TTC549 (cell line): ENCODE data around the gene STAMBPL1.

Source experiments
- FAIRE-seq: peaks from 2 replicates; lab custom pipeline; 2012; peaks lifted over from hg19 to GRCh38; lab: Jason Lieb, UNC

STAMBPL1 gene

DNA sequence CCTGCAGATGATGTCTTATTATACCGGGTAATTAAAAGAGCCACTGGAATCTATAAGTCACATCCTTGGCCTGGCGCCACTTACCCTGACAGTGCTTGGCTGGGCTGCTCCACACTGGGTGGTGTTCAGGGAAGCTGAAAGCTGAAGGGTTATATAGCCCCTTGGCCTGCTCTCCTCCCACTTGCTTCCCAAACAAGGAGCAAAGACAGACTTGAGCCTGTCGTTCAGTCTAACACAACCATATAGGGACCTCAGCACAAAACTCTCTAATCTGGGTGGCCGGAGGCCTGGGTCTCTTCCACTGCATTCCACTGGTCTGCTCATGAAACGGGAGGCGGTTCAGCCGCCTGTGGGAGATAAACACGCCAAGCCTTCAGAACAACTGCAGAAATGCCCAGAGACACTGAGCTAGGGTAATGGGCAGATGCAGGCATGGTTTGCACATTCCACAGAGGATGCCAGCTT lies 72.6 kb downstream of the STAMBPL1 start, which contains the start of gene ACTA2:
Gene ACTA2, minus strand, starts transcription at position 127 of the 465 bp plus-strand sequence. CDS start 3,843 bp downstream, outside the sequence.
- FAIRE-seq = no peak

DNA sequence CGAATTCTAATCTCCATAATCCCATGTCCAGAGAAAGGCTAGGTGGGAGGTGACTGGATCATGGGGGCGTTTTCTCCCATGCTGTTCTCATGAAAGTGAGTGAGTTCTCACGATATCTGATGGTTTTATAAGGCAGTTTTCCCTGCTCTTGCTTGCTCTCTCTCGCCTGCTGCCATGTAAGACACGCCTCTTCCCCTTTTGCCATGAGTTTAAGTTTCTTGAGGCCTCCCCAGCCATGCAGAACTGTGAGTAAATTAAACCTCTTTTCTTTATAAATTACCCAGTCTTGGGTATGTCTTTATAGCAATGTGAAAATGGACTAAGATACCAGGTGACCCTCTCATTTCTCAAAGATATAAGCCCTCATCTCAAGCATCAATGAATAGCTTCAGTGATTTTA lies 73.6 kb downstream of the STAMBPL1 start:
- FAIRE-seq = no peak

DNA sequence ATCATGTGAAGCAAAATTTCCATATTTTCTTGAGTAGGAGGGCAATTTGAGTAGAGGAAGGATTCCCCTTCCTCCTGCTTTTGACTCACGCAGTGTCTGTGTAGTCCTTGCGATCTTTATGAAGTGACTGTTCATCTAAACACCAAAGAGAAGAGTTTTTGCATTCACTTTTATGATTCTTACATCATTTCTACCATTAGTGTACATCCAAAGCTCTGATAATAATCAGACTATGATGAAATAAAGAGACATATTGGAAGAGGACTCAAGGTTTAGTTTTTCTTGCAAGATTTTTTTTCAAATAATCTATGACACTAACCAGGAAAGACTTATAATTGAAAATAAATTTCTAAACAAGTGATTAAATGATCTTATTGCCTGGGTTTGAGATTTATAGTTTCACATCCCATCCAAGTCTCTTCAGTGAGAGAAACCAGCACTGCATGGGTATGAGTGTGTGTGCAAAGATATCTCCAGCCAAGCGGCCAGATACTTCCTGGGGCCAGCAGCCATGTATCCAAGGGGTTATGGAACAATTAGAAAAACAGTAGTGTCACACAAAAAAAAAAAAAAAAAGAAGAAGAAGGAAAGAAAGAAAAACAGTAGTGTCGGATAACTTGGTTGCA lies 74.5 kb downstream of the STAMBPL1 start:
- no peak for FAIRE-seq

DNA sequence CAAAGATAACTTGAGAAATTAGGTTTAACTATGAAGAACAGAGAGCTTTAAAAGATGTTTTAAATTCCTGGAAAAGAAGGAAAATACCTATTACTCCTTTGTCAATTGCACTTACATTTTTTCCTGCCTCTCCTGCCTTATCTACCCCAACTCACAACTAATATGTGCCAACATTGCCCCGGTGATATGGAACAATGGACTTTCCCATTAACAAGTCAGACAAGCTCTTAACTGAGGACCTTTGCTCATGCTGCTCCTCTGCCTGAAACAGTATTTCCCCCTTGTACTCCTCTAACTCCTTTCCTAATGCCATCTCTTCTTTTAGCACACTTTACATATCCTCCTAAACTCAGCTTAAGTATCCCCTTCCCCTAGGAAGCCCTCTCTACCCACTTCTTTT lies 77.3 kb downstream of the STAMBPL1 start:
- FAIRE-seq = no peak

DNA sequence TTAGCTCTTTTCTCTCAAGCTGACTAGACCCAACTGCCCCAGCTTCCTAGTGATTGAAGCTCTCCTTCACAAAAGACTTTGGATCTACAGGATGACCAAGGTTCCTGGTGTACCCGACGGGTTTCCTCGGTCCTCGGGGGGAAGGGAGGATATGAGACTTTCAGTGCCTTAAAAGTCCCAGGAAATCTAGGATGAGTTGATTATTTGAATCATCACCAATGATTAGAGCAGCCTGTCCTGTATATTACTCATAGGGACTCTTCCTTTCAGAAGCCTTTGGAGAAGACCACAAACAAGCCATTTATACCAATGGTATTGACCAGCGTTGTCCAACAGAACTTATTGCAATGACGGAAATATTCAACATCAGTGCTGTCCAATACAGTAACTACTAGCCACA lies 78.7 kb downstream of the STAMBPL1 start:
- FAIRE-seq = no peak

DNA sequence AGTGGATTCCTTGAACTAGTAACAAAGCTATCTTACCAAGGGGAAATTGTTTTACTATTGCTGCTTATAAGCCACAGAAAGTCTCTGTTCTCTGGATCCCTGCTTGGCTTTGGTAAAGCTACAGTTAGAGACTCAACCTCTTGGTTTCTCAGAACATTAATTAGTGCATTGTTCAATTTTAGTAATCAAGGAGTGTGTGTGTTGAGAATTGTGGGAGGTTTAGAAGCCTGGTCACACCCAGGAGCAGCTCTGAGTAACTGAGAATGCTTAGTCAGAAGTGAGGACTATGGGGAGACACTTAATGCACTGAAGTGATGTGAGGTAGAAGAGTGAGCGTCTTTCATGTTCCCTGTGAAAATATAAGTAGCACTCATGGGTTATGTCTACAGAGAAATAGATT lies 80.8 kb downstream of the STAMBPL1 start:
- no peak for FAIRE-seq

DNA sequence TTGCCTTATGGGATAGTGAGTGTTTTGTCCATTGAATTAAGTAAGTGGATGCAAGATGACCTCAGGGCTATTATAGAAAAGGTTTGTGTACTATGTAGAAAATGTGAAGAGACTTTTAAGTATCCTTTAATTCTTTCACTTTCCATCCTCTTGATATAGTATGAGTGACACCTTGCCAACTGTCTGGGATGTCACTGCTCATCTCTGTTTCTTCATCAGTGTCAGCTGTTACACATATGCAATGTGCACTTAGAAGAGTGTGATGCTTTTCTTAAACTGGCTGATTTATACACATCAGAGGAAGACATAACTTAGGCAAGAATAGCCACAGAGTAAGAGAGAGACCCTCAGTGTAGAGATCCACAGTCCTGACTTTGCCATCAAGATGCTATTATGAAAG lies 81.2 kb downstream of the STAMBPL1 start:
- FAIRE-seq = no peak

DNA sequence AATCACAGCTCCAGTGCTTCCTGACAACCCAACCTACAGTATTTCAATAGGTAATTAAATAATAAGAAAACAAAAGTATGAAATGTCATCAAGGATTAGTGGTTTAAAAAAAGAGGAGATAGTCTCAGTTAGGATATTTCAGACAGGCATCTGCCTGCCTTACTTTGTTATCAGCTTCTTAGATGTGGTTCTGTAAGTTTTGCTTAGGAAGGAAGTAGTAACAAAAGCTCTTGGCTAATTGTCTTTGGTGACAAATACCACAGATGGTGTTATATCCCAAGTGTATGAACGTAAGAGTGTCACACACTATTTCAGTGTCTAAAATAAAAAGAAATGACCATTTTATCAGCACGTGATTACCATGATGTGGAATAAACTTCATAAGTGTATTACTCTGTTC lies 82.3 kb downstream of the STAMBPL1 start:
- FAIRE-seq = no peak

DNA sequence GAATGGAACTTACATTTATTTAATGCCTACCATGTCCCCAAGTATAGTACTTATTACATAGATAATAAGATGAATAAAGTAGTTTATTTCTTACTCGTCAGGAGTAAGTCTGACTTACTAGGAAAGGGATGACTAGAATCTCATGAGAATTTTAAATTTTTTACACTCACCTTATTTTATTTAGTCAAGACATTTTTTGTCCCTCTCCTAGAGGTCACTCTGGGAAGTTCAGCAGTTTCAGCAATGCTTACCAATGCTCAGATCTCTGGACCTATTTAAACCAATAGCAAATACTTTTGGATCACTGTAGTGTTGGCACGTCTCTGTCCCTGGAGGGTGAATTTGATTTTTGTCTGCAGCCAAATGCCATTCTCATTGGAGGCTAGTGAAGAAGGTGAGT lies 83.3 kb downstream of the STAMBPL1 start:
- FAIRE-seq = no peak

DNA sequence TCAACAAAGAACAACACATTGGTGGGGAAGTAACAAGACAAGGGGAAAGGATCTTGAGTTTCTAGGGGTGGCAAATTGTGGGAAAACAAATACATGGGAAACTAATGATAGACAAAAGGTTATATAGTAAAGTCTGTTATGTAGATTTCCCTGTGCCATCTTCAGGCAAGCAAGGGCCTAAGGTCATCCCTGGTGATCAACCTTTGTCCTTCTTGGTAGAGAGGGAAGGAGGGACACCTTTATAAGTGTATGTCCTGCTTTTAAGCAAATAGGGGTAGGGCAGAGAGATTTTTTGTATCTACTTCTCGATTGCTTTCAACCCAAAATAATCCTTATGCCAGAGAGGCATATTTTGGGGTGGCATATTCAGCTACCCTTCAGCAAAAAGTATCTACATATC lies 84.3 kb downstream of the STAMBPL1 start:
- no peak for FAIRE-seq

DNA sequence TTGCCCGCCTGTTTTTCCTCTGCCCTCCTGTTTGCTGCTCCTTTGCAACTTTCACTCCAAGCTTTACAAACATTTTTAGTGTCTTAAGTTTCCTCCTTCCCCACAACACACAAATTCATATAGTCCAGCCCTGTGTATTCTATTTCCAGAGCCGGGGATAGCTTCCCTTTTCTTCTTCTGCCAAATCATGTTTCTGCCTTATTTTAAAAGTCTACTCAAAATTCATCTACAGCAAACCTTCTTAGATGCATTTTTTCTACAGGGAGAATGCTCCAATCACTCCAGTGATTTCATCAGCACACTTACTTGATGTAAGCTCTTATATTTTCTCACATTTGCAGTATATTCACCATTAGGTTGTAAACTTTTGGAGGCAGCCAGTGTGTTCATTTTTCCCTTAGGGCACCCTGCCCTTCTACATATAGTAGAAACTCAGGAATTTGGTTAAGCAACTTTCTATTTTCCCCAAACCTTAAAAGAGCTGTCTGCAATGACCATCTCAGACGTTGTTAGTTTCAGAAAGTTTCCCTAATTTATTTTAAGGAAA lies 84.9 kb downstream of the STAMBPL1 start:
- no peak for FAIRE-seq

DNA sequence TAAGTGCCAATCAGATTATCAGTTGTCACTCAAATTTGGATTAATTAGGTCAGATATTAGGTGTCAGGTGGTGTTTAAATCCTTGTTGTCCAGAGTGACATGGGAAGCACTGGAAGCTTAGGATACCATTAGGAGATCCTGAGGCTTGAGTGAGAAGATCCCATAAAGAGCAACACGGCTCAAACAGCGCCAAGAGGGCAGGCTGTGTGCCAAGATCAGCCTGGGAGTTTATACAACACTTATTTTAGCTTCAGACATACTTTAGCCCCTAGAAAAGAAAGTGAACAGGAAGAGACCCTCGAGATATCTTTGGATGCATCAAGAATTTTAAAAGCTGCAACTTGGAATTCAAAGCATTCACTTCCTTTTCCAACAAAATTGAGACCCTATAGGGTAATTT lies 86.8 kb downstream of the STAMBPL1 start:
- FAIRE-seq = no peak

DNA sequence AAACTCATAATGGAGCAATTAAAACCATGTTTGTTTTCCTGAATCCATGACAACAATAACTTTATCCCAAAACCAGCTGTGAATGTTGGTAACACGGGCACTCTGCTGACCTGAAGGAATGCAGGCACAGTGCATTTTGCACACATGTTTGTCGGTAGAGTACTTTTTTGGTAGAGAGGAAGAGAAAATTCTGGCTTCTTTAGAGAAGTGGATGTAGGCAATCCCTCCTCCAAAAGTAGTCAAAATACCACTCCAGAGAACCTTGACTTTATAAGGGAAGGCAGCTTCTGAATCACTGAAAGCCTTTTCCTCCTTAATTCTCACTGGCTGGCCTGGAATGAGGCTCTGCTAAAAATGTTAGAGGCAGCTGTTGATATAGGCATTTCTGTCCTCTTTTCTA lies 88.3 kb downstream of the STAMBPL1 start:
- no peak for FAIRE-seq

DNA sequence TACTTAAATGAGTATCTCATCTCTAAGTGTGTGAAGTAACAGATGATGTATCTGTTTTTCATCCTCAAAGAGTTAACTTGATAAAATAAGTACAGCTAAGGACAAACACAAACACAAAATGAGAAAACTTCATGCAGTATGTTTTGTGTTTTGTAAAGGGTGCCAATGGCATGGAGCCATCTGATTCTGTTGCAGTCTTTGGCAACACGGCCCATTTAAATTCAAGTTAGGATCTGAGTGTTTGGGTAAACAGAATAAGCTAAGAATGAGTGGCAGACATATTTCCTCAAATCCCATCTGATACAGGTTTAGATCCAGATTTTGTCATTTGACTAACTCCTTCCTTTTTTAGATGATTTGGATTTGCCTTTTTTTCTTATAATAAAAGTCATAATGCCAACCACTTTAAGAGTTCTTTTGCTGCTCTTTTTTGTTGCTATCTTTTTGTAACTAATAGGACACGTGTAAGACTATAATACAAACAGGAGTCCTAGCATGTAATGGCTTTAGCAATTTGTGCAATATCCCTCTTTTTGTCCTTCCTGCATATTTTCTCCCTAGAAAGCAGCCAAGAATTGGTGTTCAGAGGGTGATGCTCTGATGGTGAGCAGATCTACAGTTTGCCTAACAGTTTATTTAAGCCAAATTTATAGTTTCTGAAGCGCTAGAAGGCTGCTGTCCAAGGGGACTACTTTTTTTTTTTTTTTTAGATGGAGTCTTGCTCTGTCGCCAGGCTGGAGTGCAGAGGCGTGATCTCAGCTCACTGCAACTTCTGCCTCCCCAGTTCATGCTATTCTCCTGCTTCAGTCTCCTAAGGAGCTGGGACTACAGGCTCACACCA lies 91.4 kb downstream of the STAMBPL1 start:
- FAIRE-seq = no peak
